ENCODE measurements around the gene GOLPH3. TPM values are rescaled to one million over a fixed set of nuclear protein-coding genes. Genes with fewer than 3 reads are reported as not detected.
"Not testable (repeated sequence)": the region's sequence is repeated elsewhere in the genome, so short reads cannot be mapped to it uniquely, and the experiment has no call there.

Gene GOLPH3
- total and polyA plus RNA-seq, 2 experiments from 2014 or later = 75.1 to 79.6 TPM

DNA sequence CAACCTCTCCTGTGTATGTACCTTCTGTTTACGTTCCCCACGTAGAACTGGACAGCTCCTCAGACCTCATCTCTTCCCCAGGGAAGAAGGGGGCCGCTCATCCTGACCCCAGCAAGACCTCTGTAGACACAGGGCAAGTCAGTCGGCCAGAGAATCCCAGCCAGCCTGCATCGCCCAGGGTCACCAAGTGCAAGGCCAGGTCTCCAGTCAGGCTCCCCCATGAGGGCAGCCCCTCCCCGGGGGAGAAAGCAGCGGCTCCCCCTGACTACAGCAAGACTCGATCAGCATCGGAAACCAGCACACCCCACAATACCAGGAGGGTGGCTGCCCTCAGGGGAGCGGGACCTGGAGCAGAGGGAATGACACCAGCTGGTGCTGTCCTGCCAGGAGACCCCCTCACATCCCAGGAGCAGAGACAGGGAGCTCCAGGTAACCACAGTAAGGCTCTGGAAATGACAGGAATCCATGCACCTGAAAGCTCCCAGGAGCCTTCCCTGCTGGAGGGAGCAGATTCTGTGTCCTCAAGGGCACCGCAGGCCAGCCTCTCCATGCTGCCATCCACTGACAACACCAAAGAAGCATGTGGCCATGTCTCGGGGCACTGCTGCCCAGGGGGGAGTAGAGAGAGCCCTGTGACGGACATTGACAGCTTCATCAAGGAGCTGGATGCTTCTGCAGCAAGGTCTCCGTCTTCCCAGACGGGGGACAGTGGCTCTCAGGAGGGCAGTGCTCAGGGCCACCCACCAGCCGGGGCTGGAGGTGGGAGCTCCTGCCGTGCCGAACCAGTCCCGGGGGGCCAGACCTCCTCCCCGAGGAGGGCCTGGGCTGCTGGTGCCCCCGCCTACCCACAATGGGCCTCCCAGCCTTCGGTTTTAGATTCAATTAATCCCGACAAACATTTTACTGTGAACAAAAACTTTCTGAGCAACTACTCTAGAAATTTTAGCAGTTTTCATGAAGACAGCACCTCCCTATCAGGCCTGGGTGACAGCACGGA, 86.7 kb downstream of the GOLPH3 start:
- Histone ChIP-seq H3K27ac (no peak overlapping the region), H3K4me1 (ENCODE audit: low read depth) (no peaks in the 10 kb centered on the region), H3K27me3 (no peaks in the 10 kb centered on the region), H3K36me3 (no peaks in the 10 kb centered on the region), H3K9me3 (ENCODE audit: low read depth) (no peaks in the 10 kb centered on the region), H3K4me3 (no peak overlapping the region)
- no peak for DNase-seq (ENCODE audit: low read depth in 1 of 2, low spot score in 1 of 2)
- TF ChIP-seq, protein P1, sequence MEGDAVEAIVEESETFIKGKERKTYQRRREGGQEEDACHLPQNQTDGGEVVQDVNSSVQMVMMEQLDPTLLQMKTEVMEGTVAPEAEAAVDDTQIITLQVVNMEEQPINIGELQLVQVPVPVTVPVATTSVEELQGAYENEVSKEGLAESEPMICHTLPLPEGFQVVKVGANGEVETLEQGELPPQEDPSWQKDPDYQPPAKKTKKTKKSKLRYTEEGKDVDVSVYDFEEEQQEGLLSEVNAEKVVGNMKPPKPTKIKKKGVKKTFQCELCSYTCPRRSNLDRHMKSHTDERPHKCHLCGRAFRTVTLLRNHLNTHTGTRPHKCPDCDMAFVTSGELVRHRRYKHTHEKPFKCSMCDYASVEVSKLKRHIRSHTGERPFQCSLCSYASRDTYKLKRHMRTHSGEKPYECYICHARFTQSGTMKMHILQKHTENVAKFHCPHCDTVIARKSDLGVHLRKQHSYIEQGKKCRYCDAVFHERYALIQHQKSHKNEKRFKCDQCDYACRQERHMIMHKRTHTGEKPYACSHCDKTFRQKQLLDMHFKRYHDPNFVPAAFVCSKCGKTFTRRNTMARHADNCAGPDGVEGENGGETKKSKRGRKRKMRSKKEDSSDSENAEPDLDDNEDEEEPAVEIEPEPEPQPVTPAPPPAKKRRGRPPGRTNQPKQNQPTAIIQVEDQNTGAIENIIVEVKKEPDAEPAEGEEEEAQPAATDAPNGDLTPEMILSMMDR (IDR thresholded peaks at IDR 0.05; ENCODE audit: low read depth, low read length) = no peak

DNA sequence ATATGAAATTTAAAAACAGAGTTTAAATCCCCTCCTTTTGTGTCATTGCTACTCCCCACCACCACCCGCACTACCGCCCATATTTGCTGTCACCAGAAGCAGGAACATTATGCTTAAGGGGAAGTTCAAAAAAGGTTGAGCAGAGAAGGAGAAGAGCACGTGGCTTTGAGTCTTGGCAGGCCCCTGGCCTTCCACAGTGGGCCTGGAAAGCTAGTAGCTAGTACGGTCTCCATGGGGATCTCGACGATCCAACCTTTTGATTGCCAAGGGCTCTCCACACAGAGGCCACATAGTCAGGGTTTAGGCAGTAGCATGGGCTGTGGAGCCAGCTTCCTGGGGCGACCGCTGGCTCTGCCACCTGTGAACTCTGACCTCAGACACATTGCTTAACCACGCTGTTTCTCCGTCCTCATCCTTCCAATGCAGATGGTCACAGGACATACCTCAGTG, 90.1 kb downstream of the GOLPH3 start:
- no peak overlapping the region for H3K27ac ChIP-seq
- no peaks in the 10 kb centered on the region for H3K27me3 ChIP-seq
- no peaks in the 10 kb centered on the region for H3K9me3 ChIP-seq (ENCODE audit: low read depth)
- no peaks in the 10 kb centered on the region for H3K36me3 ChIP-seq
- DNase-seq (ENCODE audit: low read depth in 1 of 2, low spot score in 1 of 2) = no peak
- TF ChIP-seq, protein P1 (IDR thresholded peaks at IDR 0.05; ENCODE audit: low read depth, low read length) = no peak
- no peaks in the 10 kb centered on the region for H3K4me1 ChIP-seq (ENCODE audit: low read depth)
- H3K4me3 ChIP-seq = no peak overlapping the region

DNA sequence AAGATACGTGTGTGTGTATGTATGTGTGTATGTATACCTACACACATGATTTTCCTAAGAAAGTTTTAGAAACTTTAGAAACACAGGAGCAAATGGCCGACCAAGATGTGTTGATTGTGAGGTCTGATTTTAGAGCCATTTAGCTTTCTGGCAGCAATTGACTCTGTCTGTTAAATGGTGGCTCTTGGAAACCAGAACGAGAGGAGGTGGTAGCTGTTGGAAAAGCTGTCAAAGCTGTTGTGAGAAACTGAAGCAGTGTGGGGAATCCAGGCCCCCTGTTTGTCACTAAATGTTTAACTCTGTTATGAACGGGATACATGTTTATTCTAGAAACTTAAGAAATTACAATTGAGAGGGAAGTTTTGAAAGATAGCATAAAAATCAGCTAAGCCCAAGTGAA, 91.4 kb downstream of the GOLPH3 start:
- H3K27ac ChIP-seq = no peak overlapping the region
- no peak for DNase-seq (ENCODE audit: low read depth in 1 of 2, low spot score in 1 of 2)
- H3K27me3 ChIP-seq = no peaks in the 10 kb centered on the region
- TF ChIP-seq, protein P1 (IDR thresholded peaks at IDR 0.05; ENCODE audit: low read depth, low read length) = no peak
- H3K9me3 ChIP-seq (ENCODE audit: low read depth) = no peaks in the 10 kb centered on the region
- no peaks in the 10 kb centered on the region for H3K36me3 ChIP-seq
- no peak overlapping the region for H3K4me3 ChIP-seq
- H3K4me1 ChIP-seq (ENCODE audit: low read depth) = no peaks in the 10 kb centered on the region

DNA sequence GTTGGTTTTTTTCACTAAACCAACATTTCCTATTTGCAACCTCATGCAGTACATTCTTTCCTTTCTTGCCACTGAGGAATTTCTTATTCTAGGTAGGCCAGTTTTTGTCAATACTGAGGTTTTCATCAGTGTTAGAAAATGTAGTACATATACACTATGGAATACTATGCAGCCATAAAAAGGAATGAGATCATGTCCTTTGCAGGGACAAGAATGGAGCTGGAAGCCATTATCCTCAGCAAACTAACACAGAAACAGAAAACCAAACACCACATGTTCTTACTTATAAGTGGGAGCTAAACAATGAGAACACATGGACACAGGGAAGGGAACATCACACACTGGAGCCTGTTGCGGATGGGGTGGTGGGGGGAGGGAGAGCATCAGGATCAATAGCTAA, 93.6 kb downstream of the GOLPH3 start:
- not testable (repeated sequence) for H3K27ac ChIP-seq; H3K36me3 ChIP-seq; H3K27me3 ChIP-seq; H3K4me1 ChIP-seq (ENCODE audit: low read depth); H3K4me3 ChIP-seq; DNase-seq (ENCODE audit: low read depth in 1 of 2, low spot score in 1 of 2); H3K9me3 ChIP-seq (ENCODE audit: low read depth)

DNA sequence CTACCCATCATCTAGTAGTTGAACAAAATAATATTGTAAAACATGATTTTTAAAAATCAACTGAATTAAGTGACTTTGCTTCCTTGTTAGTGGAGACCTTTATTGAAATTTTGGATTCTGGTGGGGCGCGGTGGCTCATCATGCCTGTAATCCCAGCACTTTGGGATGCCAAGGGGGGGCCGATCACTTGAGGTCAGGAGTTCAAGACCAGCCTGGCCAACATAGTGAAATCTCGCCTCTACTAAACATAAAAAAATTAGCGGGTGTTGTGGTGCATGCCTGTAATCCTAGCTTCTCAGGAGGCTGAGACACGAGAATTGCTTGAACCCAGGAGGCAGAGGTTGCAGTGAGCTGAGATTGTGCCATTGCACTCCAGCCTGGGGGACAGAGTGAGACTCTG, 95.3 kb downstream of the GOLPH3 start:
- not testable (repeated sequence) for DNase-seq (ENCODE audit: low read depth in 1 of 2, low spot score in 1 of 2); H3K9me3 ChIP-seq (ENCODE audit: low read depth); H3K4me1 ChIP-seq (ENCODE audit: low read depth); H3K36me3 ChIP-seq; H3K4me3 ChIP-seq; H3K27me3 ChIP-seq; H3K27ac ChIP-seq

DNA sequence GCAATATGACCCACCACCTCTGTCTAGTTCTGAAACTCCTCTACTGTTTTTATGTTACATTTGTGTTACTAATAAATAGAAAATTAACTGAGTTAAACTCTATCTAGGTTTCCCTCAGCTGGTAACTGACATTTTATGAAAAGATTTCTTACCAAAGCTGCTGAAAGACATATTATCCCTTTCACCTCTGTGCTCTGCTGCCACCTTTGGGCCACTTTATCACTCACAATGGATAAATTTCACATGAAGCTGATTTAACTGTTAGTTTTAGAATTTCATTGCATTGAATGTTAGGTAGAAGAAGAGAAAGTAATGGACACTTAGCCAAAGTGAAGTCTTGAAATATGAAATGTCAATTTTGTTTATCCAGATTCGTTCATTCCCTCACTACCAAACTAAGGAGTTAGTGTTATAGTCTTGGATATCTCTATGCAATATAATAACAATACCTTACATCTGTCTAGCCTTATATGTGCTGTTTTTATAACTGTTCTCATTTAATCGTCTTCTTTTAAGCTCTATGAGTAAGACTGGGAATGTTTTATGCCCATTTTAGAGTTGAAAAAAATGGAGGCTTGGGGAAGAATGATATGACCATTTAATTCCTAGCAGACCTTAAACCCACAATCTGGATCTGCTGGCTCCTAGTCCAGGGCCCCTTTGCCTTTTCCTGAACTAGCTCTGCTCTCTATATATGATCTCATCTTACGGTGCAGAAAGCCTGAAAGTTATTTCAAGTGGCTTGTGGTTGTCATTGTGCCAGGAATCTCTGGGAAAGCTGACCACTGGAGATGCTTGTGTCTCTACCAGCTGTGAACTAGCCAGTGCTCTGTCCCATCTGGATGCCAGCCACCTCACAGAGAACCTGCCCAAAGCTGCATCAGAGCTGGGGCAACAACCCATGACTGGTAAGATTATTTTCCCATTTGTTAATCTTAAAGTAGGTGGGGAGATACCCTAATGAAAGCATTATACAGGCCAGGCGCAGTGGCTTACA, 97.1 kb downstream of the GOLPH3 start:
- no peaks in the 10 kb centered on the region for H3K9me3 ChIP-seq (ENCODE audit: low read depth)
- H3K4me3 ChIP-seq = no peak overlapping the region
- TF ChIP-seq, protein P1 (IDR thresholded peaks at IDR 0.05; ENCODE audit: low read depth, low read length) = peak; percentile 66
- no peaks in the 10 kb centered on the region for H3K36me3 ChIP-seq
- H3K27ac ChIP-seq = no peak overlapping the region
- DNase-seq (ENCODE audit: low read depth in 1 of 2, low spot score in 1 of 2) = peak; percentile 48 to 76
- H3K4me1 ChIP-seq (ENCODE audit: low read depth) = no peaks in the 10 kb centered on the region
- H3K27me3 ChIP-seq = no peaks in the 10 kb centered on the region

Data from cardiac muscle cell (in vitro differentiated cells and primary cell).